Neural cell (in vitro differentiated cells): ENCODE data around the gene TIMM44.

Source experiments
- EP300 ChIP-seq: fragments of 450-650 bp; conservative IDR thresholded peaks from 2 replicates; pipeline ENCODE4 v1.6.1; 2014; ENCODE audit warnings: antibody characterized with exemption, mild to moderate bottlenecking, moderate library complexity; ENCODE audit not compliant: poor library complexity, severe bottlenecking
- TF ChIP-seq, protein P1 (sequence below): fragments of 450-650 bp; IDR thresholded peaks from 2 replicates; pipeline ENCODE4 v1.5.1; 2014; ENCODE audit warnings: antibody characterized with exemption, mild to moderate bottlenecking, moderate library complexity; ENCODE audit not compliant: poor library complexity, severe bottlenecking

- TF ChIP-seq, protein P1, sequence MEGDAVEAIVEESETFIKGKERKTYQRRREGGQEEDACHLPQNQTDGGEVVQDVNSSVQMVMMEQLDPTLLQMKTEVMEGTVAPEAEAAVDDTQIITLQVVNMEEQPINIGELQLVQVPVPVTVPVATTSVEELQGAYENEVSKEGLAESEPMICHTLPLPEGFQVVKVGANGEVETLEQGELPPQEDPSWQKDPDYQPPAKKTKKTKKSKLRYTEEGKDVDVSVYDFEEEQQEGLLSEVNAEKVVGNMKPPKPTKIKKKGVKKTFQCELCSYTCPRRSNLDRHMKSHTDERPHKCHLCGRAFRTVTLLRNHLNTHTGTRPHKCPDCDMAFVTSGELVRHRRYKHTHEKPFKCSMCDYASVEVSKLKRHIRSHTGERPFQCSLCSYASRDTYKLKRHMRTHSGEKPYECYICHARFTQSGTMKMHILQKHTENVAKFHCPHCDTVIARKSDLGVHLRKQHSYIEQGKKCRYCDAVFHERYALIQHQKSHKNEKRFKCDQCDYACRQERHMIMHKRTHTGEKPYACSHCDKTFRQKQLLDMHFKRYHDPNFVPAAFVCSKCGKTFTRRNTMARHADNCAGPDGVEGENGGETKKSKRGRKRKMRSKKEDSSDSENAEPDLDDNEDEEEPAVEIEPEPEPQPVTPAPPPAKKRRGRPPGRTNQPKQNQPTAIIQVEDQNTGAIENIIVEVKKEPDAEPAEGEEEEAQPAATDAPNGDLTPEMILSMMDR, result no peak
- TF ChIP-seq EP300, result no peak
Observed at GRCh38 chr19:7981199-7981598, 37.7 kb upstream of the TIMM44 start.
